Body of pancreas (tissue), 4 donors: ENCODE results near the gene ZNF613. TPM values are rescaled to one million over a fixed set of nuclear protein-coding genes. Genes with fewer than 3 reads are reported as not detected.

ENCODE experiments used
- ATAC-seq: fragments of 150-250 bp; one replicate; pipeline ENCODE4 v1.9.1; 2016
- DNase-seq, 4 donors: peaks; one replicate each; pipeline ENCODE4 v3.0.0-alpha.2; 2019
- H3K27ac ChIP-seq, 4 donors: fragments of 200-600 bp; sonication (generic); 1 replicate in 3 of 4; 2 replicates in 1 of 4; pipeline versions ENCODE4 v1.5.1 to v1.6.1; 2016 to 2019; ENCODE audit warnings: mild to moderate bottlenecking in 1 of 4, mixed read lengths in 1 of 4, moderate library complexity in 1 of 4
- H3K27me3 ChIP-seq, 2 donors: fragments of 200-600 bp; sonication (generic); one replicate each; pipeline ENCODE4 v1.6.0; 2016; ENCODE audit warnings: mild to moderate bottlenecking in 1 of 2
- H3K36me3 ChIP-seq, 2 donors: fragments of 200-600 bp; sonication (generic); replicated peaks in 1 of 2; 2 replicates each; pipeline ENCODE4 v1.5.1; 2016; ENCODE audit warnings: low read depth in 2 of 2; ENCODE audit not compliant: insufficient read depth in 1 of 2
- H3K4me1 ChIP-seq: fragments of 200-600 bp; sonication (generic); one replicate; pipeline ENCODE4 v1.6.0; 2016
- H3K4me3 ChIP-seq, 2 donors: fragments of 200-600 bp; sonication (generic); 1 replicate in 1 of 2; 2 replicates in 1 of 2; pipeline ENCODE4 v1.5.1; 2016 to 2019
- H3K9me3 ChIP-seq, 3 donors: fragments of 200-600 bp; sonication (generic); 1 replicate in 2 of 3; 2 replicates in 1 of 3; pipeline ENCODE4 v1.5.1; 2016
- POLR2A ChIP-seq, 3 donors: fragments of 450-650 bp; IDR thresholded peaks; one replicate each; pipeline ENCODE4 v1.6.1; 2016; ENCODE audit warnings: antibody characterized with exemption in 3 of 3, mild to moderate bottlenecking in 2 of 3
- WGBS, 2 donors: methylation state at CpG; one replicate each; pipeline ENCODE4 v1.1.5; 2017; 5-methylcytosine and 5-hydroxymethylcytosine counted together
- intact Hi-C: fragments of 100-400 bp; cut with DNase I; formaldehyde crosslinking; loops from one replicate; pipeline ENCODE4 v1.15.1; 2023
- total RNA-seq, 2 donors: library from RNA; depleted of rRNA; stranded (reverse); fragments of >200 nt; gene quantifications; one replicate each; pipeline ENCODE4 v1.1.0, GENCODE V29; 2016
- TF ChIP-seq, protein P1 (sequence below), 7 experiments: fragments of 450-650 bp in 4 of 7; fragments of 200-600 bp in 3 of 7; sonication (generic) in 3 of 7; IDR thresholded peaks; one replicate each; pipeline ENCODE4 v1.5.1; 2016 to 2019; ENCODE audit warnings: antibody characterized with exemption in 7 of 7

Gene ZNF613
- total RNA-seq, 2 donors from 2014 or later: 2.3 to 10.5 TPM

DNA sequence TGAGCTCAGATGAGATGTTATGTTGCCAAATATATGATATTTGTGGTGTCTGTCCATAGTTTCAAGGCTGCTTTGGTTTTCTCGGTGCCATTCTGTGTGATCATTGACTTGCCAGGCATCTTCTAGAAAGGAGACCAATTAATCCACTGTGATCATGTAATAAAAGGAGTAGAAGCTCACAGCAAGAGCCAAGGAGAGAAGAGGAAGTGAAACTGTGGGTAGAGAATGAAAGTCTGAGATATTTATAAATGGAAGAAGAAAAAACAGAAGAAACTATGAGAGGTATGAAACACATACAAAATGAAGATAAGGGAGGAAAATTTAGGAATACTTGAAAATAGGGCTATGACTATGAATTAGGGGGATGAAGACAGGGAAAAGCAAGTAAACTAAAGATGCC, 11.1 kb upstream of the ZNF613 start:
- Histone ChIP-seq H3K4me1 (no peaks in the 10 kb centered on the region), H3K9me3 (peaks cover 0 to 62% (median 7%) of the 10 kb centered on the region in 3 donors), H3K36me3 (no peaks in the 10 kb centered on the region), H3K4me3 (no peak overlapping the region), H3K27me3 (no peaks in the 10 kb centered on the region), H3K27ac (no peak overlapping the region)
- 78 to 81% methylated on average over 1 of the region's 1 CpG for WGBS, 2 donors
- intact Hi-C loops: no loop called here
- no peak for DNase-seq
- TF ChIP-seq, protein P1, sequence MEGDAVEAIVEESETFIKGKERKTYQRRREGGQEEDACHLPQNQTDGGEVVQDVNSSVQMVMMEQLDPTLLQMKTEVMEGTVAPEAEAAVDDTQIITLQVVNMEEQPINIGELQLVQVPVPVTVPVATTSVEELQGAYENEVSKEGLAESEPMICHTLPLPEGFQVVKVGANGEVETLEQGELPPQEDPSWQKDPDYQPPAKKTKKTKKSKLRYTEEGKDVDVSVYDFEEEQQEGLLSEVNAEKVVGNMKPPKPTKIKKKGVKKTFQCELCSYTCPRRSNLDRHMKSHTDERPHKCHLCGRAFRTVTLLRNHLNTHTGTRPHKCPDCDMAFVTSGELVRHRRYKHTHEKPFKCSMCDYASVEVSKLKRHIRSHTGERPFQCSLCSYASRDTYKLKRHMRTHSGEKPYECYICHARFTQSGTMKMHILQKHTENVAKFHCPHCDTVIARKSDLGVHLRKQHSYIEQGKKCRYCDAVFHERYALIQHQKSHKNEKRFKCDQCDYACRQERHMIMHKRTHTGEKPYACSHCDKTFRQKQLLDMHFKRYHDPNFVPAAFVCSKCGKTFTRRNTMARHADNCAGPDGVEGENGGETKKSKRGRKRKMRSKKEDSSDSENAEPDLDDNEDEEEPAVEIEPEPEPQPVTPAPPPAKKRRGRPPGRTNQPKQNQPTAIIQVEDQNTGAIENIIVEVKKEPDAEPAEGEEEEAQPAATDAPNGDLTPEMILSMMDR (IDR thresholded peaks at IDR 0.05): no peak
- no peak for ATAC-seq

DNA sequence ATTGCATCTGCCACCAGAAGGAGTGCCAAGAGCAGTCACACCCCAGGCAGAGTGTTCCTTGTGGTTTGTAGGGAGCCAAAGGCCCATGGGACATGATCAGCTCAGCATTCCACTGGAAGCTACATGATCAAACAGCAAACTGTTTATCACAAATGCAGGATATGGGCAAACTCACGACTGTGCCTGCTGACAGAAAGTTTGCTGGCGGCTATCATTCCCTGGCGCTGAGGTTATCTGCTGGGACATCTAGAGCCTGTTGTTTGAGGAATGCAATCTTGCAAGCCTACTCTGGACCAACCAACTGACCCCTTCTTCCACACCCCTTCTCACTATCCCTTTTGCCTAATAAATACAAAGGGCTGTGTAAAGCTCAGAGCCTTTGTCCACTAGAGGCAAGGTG, 7.7 kb upstream of the ZNF613 start:
- ATAC-seq (no peak), DNase-seq (no peak)
- no peaks in the 10 kb centered on the region for H3K36me3 ChIP-seq
- no peaks in the 10 kb centered on the region for H3K4me1 ChIP-seq
- WGBS, 2 donors: 72 to 100% methylated on average over 2 to 3 of the region's 3 CpGs
- no peak overlapping the region for H3K27ac ChIP-seq
- no peak overlapping the region for H3K4me3 ChIP-seq
- peaks cover 0 to 69% (median 7%) of the 10 kb centered on the region in 3 donors for H3K9me3 ChIP-seq
- H3K27me3 ChIP-seq: no peaks in the 10 kb centered on the region
- TF ChIP-seq, protein P1 (IDR thresholded peaks at IDR 0.05): no peak
- TF ChIP-seq POLR2A (IDR thresholded peaks at IDR 0.05): no peak
- intact Hi-C loops: no loop called here

DNA sequence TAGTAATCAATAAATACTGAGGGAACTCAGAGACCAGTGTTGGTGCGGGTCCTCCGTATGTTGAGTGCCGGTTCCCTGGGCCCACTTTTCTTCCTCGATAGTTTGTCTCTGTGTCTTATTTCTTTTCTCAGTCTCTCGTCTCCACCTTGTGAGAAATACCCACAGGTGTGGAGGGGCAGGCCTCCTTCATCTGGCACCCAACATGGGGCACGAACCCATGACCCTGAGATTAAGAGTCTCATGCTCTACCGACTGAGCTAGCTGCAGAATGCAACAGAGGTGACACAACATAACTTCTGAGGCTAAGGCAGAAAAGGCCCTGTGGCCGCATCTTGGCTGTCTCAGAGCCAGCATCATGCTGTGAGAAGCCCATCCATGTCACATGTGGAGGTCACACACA, 5.3 kb upstream of the ZNF613 start:
- intact Hi-C loops: no loop called here
- Histone ChIP-seq H3K4me1 (no peaks in the 10 kb centered on the region), H3K9me3 (peaks cover 0 to 46% (median 0%) of the 10 kb centered on the region in 3 donors), H3K36me3 (no peaks in the 10 kb centered on the region), H3K4me3 (no peak overlapping the region), H3K27ac (no peak overlapping the region), H3K27me3 (no peaks in the 10 kb centered on the region)
- ATAC-seq (no peak), DNase-seq (no peak)
- no peak for TF ChIP-seq POLR2A (IDR thresholded peaks at IDR 0.05)
- TF ChIP-seq, protein P1 (IDR thresholded peaks at IDR 0.05): no peak
- 83 to 88% methylated on average over 8 of the region's 8 CpGs for WGBS, 2 donors

DNA sequence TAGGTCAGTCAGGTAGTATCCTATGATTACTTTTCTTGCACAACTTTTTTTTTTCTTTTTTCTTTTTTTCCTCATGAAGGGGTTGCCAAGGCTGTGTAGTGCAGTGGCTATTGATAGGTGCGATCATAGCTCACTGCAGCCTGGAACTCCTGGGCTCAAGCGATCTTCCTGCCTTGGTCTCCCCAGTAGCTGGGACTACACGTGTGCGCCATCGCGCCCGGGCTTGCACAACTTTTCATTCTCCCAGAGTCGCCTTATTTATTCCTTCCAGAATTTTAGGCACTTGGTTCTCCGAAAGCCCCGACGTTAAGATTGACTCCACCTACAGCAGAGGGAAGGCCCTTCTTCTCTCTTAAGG, 867 bp upstream of the ZNF613 start:
- 13 to 16% methylated on average over 11 of the region's 11 CpGs for WGBS, 2 donors
- Histone ChIP-seq H3K36me3 (no peaks in the 10 kb centered on the region), H3K4me3 (peak overlapping the region in 1 of 2 donors; percentile 79), H3K9me3 (peaks cover 0 to 22% (median 0%) of the 10 kb centered on the region in 3 donors), H3K4me1 (peaks cover 8% of the 10 kb centered on the region), H3K27ac (peak overlapping the region in 3 of 4 donors; percentile 82 to 94 (median 89)), H3K27me3 (no peaks in the 10 kb centered on the region)
- intact Hi-C loops: no loop called here
- no peak for TF ChIP-seq POLR2A (IDR thresholded peaks at IDR 0.05)
- DNase-seq: no peak
- ATAC-seq: no peak

DNA sequence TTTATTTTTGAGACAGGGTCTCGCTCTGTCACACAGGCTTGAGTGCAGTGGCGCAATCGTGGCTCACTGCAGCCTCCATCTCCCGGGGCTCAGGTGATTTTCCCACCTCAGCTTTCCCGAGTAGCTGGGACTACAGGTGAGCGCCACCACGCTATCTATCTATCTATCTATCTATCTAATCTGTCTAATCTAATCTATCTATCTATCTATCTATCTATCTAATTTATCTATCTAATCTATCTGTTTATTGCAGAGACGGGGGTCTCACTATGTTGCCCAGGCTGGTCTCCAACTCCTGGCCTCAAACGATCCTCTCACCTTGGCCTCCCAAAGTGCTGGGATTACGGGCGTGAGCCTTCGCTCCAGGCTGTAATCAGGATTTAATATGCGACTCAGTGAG, 587 bp downstream of the ZNF613 start:
- H3K9me3 ChIP-seq: peaks cover 0 to 8% (median 0%) of the 10 kb centered on the region in 3 donors
- no peaks in the 10 kb centered on the region for H3K27me3 ChIP-seq
- peak overlapping the region in 2 of 4 donors; percentile 82 to 89 for H3K27ac ChIP-seq
- DNase-seq: no peak
- ATAC-seq: no peak
- H3K4me1 ChIP-seq: peaks cover 8% of the 10 kb centered on the region
- peak overlapping the region; percentile 79 to 89 for H3K4me3 ChIP-seq
- intact Hi-C loops: no loop called here
- H3K36me3 ChIP-seq: peaks cover 0 to 2% of the 10 kb centered on the region in 2 donors
- 26 to 29% methylated on average over 13 of the region's 13 CpGs for WGBS, 2 donors
- TF ChIP-seq, protein P1 (IDR thresholded peaks at IDR 0.05): no peak
- TF ChIP-seq POLR2A (IDR thresholded peaks at IDR 0.05): no peak
